SK-MEL-5 (cell line): ENCODE measurements around the gene RPL28. TPM values are rescaled to one million over a fixed set of nuclear protein-coding genes. Genes with fewer than 3 reads are reported as not detected.

Source experiments
- DNase-seq: peaks from one replicate; pipeline ENCODE4 v3.0.0-alpha.2; 2016; ENCODE audit warnings: low read depth, low spot score
- in situ Hi-C: cut with HindIII; loops from 2 replicates; pipeline ENCODE4 v1.10.0; 2016; ENCODE audit warnings: low sequenced_read_pairs, high pct_unique_total_duplicates, low pct_unique_long_range_greater_than_20kb
- total RNA-seq: library from RNA; depleted of rRNA; stranded (reverse); fragments of >200 nt; shearing (Covaris generic); gene quantifications from 2 replicates; pipeline ENCODE4 v1.2.3, GENCODE V29; 2014

The RPL28 gene
- total RNA-seq, 1 experiment from 2014 or later, result 394 TPM

DNA sequence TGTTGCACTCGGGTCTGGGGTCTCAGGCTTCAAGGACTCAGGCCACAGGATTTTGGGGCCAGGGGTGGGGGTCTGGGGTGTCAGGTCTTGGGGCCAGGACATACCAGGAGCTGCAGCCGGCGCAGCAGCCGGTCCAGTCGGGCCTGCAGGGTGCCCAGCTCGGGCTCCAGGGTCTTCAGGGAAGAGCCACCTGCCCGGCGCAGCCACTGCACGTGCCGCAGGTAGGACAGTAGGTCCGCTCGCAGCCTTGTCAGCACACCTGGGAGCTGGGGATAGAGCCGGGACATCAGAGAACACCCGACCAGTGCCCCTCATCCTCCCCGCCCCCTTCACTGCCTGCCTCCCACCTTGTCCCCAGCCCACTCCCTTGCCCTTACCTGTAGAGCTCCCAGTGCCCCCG, 17.6 kb upstream of the RPL28 start:
- in situ Hi-C loops, result no loop called here
- no peak for DNase-seq

DNA sequence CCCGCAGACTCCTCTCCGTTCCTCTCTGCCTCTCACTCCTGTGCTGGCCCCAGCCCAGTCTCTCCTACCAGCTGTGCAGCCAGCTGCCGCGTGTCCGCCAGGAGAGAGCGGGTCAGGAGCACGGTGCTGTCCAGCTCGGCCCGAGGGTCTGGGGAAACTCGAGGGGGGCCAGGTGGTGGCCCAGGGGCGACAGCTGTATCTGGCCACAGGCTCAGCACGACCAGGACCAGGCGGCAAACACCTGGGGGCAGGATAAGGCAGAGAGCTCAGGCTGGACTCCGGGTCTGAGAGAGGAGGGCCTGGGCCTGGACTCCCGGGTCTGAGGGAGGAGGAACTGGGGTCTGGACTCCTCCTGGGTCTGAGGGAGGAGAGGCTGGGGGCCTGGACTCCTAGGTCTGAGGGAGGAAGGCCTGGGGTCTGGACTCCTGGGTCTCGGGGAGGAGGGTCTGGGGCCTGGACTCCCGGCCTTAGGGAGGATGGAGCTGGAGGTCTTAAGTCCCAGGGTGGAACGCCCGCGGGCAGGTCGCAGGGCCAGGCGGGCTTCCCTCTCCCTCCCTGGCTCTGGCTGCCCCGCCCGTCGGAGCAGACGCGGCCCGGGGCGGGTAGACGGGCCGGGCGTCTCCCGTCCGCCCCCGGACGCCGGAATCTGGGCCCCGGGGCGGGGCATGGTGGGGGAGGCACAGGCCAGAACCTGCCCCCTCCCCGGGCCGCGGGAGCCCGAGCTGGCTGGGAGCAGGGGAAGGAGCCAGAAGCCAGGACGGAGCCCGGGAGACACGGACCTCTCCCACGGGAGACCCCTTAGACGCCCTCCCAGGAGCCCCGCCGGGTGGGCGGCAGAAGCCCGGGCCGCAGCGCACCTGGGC, 16.8 kb upstream of the RPL28 start:
- DNase-seq, result no peak
- in situ Hi-C loops, result no loop called here

DNA sequence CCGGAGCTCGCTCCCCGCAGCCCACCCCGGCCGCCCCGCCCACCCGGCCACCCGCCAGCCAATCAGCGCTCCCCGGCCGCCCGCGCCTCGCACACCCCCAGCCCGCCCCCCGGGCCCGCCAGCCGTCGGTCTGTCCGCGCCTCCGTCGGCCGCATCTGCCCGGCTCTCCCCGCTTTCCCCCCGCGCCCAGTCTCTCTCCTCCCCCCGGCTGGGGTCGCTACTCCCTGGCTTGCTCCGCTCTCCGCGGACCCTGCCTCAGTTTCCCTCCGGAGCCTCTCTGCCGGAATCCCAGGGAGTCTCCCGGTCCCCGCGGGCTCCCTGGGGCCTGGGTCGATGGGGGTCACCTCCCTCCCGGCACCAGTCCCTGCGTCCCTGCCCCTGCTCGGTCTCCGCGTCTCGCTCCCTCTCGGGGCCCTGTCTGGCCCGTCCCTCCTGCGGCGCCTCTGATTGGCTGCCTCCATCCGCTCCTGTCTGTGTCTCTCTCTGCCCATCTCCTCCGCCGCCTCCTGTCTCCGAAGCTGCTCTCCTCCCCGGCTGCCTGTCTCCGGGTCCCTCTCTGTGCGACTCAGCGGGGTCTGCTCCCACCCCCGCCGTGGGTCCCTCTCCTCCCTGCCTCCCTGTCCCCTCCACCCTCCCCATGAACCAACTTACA, 16.0 kb upstream of the RPL28 start:
- DNase-seq, result peak; percentile 21
- in situ Hi-C loops, result no loop called here

DNA sequence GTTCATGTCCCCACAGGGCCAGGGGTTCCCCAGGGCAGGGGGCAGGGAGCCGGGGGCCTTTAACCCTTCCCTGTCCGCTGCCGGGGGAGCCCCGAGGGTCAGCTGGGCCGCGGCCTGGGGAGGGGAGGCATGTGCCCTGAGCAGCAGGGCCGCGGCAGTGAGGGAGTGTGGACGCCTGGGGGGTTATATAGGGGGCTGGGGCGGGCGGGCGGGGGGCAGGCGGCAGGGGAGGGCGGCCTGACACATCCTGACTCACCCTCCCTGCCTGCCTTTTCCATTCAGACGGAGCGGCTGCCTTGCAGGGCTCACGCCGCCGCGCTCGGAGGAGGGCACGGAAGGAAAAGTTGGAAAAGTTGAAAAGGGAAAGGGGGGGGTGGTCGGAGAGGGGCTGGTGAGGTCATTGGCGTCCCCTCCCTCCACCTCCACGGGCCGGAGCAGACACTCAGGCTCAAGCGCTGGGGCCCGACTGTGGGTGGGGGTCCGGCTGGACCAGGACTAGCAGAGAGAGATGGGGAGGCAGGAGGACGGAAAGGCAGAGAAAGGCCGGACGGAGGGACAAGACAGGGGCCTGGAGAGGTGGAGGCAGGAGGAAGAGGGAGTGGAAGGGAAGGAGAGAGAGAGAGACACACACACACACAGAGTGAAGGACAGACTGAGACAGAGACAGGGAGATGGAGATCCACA, 15.3 kb upstream of the RPL28 start, which contains the start of gene IL11:
Gene IL11 (minus strand): TSS at position 159 of the 684 bp plus-strand sequence. CDS start 153 bp downstream, at position 6.
- DNase-seq, result no peak
- in situ Hi-C loops, result no loop called here

DNA sequence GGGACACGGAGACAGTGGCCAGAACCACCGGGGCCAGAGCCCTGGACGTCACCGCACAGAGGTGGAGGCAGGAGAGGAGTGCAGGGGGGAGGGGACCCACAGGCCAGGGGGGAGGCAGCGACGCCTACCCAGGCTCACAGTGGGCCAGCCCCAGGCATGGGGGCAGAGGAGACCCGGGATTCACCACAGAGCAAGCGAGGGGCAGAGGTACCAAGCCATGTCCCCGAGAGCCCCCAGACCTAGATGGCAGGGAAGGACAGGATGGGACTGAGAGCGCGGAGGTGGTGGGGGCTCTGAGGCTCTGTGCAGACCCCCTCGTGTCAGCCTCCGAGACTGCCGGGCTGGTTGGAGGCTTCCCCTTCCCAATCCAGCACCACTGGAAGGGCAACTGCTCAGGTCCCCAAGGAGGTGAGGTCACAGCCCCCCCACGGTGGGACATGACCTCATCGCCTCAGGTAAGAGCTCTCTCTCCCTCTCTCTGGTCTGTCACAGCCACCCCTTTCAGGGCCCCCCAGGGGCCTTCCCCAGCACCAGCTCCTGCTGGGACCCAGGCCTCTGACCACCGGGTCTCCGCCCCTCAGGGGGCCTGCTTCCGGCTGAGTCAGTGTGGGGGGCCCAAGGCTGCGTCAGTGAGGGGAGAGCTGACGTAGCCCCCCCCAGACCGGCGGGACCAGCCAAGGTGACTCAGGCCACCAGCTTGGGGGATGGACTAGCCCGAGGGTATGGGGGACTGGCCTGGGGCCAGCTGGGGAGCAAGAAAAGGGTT, 13.2 kb upstream of the RPL28 start:
- DNase-seq, result no peak
- in situ Hi-C loops, result no loop called here

DNA sequence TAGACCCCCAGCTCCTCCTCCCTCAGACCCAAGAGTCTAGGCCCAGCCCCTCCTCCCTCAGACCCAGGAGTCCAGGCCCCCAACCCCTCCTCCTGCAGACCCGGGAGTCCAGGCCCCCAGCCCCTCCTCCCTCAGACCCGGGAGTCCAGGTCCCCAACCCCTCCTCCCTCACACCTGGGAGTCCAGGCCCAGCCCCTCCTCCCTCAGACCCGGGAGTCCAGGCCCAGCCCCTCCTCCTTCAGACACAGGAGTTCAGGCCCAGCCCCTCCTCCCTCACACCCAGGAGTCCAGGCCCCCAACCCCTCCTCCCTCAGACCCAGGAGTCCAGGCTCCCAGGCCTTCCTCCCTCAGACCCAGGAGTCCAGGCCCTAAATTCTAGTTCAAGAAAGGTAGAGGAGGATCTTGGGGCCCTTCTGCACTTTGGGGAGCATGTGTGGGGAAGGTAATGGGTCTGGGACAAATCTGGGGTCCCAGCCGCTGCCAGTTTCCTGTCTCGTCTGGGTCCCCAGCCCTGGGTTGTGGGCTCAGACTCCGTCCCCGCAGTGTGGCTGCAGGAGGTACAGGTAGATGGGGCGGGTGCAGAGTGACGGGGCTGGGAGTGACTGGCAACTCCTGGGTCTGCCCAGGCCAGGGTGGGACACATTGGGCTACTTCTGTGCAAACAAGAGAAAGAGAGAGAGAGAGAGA, 12.3 kb upstream of the RPL28 start:
- no peak for DNase-seq
- in situ Hi-C loops, result no loop called here

DNA sequence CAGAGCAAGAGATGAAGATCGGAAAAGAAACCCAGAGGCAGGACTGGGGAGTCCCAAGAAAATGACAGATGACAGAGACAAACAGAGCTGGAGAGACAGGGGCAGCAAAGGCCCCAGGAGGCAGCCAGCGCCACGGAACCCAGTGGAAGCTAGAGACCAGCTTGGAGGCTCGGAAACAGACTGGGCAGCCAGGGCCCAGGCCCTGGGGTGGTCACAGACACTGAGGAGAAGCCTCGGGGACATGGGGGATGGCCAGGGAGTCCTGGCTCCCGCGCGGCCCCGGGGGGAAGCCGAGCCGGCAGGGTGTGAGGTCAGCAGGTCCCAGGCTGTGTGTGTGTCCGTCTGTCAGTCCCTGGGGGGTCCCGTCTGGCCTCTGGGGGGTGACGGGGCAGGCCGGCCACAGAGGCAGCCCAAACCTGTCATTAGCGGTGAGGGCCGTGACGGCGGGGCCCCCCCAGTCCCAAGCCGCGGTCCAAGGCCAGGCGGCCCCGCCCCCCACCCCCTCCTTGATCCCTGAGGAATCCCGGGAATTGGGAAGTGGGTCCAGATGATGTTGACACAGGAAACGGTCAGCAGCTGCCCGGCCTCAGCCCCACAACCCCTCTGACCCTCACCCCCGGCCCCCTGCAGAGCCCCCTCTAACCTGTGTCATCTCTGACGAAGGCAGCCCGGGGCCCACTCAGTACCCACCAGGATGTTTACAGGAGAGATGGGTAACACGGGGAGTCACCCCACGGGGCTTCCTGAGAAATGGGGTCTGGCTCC, 11.6 kb upstream of the RPL28 start:
- in situ Hi-C loops, result no loop called here
- DNase-seq, result no peak

DNA sequence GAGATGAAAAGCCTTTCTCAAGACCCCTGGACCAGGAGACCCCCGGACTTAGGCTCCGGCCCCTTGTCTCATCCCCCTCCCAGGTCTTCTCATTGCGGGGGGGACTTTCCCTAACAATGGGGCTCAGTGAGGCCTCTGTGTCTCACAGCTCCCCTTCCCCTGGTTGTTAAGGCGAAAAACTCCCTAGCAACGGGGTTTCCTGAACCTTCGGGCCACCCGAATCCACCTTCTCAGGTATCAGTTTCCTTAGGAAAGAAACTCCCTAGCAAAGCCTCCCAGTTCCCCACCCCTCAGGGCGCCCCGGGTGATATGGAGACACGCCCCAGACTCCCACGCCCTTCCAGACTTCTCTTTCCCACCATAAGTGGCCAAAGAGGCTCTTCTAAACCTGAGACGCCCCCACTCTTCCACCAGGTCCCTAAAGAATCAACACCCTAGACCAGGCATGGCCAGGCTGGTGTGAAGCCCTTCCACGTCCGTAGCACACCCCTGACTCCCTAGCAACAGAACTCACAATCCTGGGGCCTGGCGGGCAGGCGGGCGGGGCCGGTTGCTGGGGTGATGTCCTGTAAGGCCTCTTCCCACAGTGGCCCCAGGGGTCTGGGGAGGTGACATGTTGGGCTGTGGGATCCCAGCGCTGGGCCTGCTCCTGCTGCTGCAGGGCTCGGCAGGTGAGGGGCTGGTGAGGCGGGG, 9.3 kb upstream of the RPL28 start, which contains the start of gene TMEM190:
Gene TMEM190 (plus strand): TSS at position 586 of the 693 bp plus-strand sequence. CDS start 28 bp downstream, at position 614.
- in situ Hi-C loops, result no loop called here
- no peak for DNase-seq

DNA sequence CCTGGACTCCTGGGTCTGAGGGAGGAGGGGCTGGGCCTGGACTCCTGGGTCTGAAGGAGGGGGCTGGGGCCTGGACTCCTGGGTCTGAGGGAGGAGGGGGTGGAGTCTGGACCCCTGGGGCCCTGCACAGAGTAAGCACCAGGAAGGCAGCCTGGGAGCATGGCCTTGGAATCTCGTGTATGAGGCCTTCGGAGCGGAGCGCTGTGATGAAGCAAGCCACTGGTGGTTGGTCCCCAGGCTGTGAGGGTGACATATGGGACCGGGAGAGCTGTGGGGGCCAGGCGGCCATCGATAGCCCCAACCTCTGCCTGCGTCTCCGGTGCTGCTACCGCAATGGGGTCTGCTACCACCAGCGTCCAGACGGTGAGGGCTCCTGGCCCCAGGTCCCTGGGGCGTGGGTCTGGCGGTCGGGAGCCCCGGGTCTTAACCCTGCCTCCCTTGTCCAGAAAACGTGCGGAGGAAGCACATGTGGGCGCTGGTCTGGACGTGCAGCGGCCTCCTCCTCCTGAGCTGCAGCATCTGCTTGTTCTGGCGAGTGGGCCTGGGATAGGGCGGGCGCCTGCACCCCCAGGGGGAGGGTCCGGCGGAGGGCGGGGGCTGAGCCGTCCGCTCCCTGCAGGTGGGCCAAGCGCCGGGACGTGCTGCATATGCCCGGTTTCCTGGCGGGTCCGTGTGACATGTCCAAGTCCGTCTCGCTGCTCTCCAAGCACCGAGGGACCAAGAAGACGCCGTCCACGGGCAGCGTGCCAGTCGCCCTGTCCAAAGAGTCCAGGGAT, 8.2 kb upstream of the RPL28 start:
- in situ Hi-C loops, result no loop called here
- DNase-seq, result no peak

DNA sequence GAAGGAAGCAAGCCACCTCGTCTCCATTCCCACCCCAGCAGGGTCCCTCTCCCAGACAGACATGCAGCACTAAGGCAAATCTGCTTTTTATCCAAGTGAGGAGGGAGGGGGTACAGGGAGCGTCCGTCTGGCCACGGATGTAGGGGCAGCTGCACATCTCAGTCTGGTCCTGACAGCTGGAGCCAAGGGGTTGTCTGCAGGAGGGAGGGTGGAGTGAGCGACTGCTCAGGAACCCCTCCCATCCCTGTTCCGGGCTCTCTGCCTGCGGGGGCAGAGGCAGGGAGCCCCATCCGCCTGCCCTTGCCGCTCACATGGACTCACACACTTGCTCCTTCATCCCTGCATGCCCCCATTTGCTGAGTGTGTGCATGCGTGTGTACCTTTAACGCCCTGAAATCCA, 6.6 kb upstream of the RPL28 start:
- DNase-seq, result no peak
- in situ Hi-C loops, result no loop called here

DNA sequence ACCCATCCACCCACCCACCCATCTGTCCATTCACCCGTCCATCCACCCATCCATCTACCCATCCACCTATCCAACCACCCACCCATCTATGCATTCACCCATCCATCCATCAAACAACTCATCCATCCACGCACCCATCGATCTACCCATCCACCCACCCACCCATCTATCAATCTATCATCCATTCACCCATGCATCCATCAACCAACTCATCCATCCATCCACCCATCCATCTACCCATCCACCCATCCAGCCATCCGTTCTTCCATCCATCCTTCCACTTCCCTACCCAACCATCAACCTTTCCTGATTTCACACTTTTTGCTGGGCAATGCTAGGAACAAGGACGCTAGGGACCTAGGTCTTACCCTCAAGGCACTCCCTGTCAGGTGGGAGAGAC, 3.7 kb upstream of the RPL28 start:
- in situ Hi-C loops, result no loop called here
- DNase-seq, result no peak

DNA sequence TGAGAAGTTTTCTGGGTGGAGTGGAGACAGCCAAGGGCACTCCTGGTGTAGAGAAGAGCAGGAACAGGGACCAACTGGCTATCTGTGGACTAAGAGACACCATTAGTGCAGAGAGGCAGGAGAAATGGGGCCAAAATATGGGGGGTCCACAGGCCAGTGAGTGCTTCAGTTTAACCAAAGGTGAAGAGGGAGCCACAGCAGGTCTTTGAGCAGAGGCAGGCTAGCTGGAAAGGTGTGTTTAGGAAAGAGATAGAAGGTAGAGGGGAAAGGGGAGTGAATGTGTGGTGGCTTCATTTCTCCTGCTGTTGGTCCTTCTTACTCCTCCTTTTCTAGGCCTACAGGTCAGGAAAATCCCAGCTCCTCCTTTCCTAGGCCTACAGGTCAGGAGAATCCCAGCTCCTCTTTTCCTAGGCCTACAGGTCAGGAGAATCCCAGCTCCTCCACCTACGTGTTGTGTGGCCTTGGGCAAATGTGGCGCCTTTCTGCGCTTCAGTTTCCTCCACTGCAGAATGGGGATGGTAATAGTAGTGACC, 3.1 kb upstream of the RPL28 start:
- in situ Hi-C loops, result no loop called here
- no peak for DNase-seq

DNA sequence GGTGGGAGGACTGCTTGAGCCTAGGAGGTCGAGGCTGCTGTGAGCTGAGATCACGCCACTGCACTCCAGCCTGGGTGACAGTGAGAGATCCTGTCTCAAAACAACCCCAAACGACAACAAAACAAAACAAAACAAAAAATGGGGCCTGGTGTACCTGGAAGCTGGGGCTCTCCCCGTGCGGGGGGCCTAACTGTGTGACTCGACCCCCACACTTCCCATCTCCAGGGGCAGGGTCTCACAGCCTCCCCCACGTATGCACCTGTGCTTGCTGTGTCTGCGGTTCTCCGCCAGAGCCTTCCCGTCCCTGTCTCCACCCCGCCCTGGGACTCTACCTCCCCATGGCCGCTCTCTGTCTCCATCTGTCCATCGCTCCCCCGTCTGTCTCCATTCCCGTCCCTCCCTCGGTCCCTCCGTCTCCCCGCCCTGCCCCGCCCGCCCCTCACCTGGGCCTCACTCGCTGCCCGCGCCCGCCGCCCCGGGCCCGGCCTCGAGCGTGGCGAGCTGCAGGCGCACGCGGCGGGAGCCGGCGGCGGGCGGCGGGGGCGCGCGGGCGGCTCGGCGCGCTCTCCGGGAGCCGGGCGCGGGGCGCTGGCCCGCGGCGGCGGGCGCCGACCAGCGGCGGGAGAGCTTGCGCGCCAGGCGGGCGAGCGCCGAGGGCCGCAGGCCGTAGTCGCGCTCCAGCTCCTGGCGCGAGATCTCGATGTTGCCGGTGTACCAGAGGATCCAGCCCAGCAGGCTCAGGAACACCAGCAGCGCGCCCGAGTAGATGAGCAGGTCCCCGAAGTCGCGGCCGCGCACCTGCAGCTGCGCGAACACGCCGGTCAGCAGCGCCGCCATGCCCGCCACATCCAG, 2.2 kb upstream of the RPL28 start:
- no peak for DNase-seq
- in situ Hi-C loops, result no loop called here

DNA sequence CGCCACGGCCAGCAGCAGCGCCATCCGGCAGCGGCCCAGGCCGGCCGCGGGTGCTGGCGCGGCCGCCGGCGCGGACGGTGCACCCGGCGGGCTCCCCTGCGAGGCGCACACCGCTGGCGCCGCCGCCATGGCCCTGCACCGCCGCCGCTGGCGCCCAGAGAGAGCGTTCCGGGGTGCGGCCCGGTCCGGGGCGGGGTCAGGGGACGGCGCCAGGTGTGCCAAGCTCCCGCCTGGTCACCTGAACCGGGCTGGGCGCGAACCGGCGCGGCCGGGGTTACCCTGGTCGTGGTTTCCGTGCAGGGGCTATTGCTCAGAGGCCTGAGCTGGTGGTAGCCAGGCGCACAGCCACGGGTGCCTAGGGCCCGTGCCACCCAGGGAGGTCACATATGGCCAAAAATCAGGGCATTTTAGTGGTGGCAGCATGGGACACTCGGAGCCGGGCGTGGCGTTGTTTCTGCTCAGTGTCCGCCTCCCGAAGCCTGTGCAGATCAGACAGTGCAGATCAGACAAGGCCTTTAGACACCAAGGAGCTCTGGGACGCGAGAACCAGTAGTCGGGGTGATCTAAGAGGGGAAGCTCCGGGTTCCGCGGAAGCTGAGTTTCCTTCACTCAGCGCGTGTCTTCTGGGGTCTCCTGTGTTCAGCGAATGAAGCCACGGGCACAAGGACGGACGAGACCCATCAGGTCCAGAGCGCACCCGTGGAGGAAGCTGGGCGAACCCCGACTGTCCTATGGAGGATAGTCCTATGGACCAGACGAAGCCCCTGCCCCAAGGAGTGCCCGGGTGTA, 1.4 kb upstream of the RPL28 start, which contains the start of gene TMEM238:
Gene TMEM238 (minus strand): TSS at position 162 of the 789 bp plus-strand sequence. CDS start 33 bp downstream, at position 129.
- in situ Hi-C loops, result no loop called here
- DNase-seq, result no peak
